Testis (tissue), 3 donors: Measurements from ENCODE around the gene VWA7. TPM values are rescaled to one million over a fixed set of nuclear protein-coding genes. Genes with fewer than 3 reads are reported as not detected.

Experiments
- DNase-seq: peaks from one replicate; pipeline ENCODE4 v3.0.0-alpha.2; 2019
- H3K27ac ChIP-seq, 2 donors: fragments of 200-600 bp; sonication (generic); one replicate each; pipeline ENCODE4 v1.5.1; 2019
- H3K27me3 ChIP-seq: fragments of 200-600 bp; sonication (generic); one replicate; pipeline ENCODE4 v1.5.1; 2019
- H3K36me3 ChIP-seq: fragments of 200-600 bp; sonication (generic); one replicate; pipeline ENCODE4 v1.5.1; 2017; ENCODE audit warnings: low read depth; ENCODE audit errors: missing control alignments
- H3K4me1 ChIP-seq: fragments of 200-600 bp; sonication (generic); one replicate; pipeline ENCODE4 v1.5.1; 2019
- H3K4me3 ChIP-seq, 2 donors: fragments of 200-600 bp; sonication (generic); one replicate each; pipeline ENCODE4 v1.5.1; 2017 to 2019
- H3K9me3 ChIP-seq: fragments of 200-600 bp; sonication (generic); one replicate; pipeline ENCODE4 v1.5.1; 2017
- POLR2A ChIP-seq: fragments of 450-650 bp; IDR thresholded peaks from one replicate; pipeline ENCODE4 v1.6.1; 2017; ENCODE audit warnings: antibody characterized with exemption, mild to moderate bottlenecking, moderate library complexity
- WGBS, 2 donors: methylation state at CpG; one replicate each; pipeline ENCODE4 v1.1.5; 2018; 5-methylcytosine and 5-hydroxymethylcytosine counted together
- intact Hi-C: fragments of 100-400 bp; cut with DNase I; formaldehyde crosslinking; loops from one replicate; pipeline ENCODE4 v1.15.1; 2023; ENCODE audit warnings: low total_unique reads
- polyA plus RNA-seq: library from polyadenylated mRNA; stranded (reverse); fragments of 350-450 nt; fragmentation: Illumina TruSeq; extraction: RNeasy Lipid Tissue Mini Kit (QIAGEN cat#74804); gene quantifications from one replicate; pipeline ENCODE4 v1.2.3, GENCODE V29; 2014; ENCODE audit warnings: low read depth, low replicate concordance; ENCODE audit not compliant: insufficient read depth
- total RNA-seq, 2 donors: library from RNA; depleted of rRNA; stranded (reverse); fragments of >200 nt; gene quantifications; one replicate each; pipeline ENCODE4 v1.2.3, GENCODE V29; 2016
- TF ChIP-seq, protein P1 (sequence below), 3 experiments: fragments of 450-650 bp in 2 of 3; fragments of 200-600 bp in 1 of 3; sonication (generic) in 1 of 3; IDR thresholded peaks; one replicate each; pipeline ENCODE4 v1.5.1; 2016 to 2019; ENCODE audit warnings: antibody characterized with exemption in 3 of 3, mild to moderate bottlenecking in 2 of 3, moderate library complexity in 1 of 3

The VWA7 gene
- total and polyA plus RNA-seq, 3 donors from 2014 or later: 2.7 to 6.3 (median 3.1) TPM

DNA sequence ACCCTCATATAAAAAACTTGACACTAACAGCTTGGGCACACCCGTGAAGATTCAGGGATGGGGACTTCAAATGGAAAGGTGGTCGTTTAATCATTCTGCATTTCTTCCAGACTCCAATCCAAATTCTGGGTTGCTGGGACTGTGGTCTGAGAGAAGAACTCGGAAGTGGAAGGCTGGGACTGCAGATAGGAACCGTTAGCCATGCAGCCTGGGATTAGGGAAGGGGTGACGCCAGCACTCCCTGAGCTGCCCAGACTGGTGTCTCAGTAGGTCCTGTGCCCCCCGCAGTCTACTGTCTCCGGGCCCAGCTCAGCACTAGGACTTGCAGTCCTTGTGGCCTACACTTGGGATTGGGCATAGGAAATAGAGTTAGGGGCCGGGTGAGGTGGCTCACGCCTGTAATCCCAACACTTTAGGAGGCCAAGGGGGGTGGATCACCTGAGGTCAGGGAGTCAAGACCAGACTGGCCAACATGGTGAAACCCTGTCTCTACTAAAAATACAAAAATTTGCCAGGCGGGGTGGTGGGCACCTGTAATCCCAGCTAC, 40.3 kb downstream of the VWA7 start:
- 47 to 64% methylated on average over 9 to 10 of the region's 10 CpGs for WGBS, 2 donors
- Histone ChIP-seq H3K4me3 (peak overlapping the region; percentile 47 to 71), H3K36me3 (no peaks in the 10 kb centered on the region), H3K9me3 (no peaks in the 10 kb centered on the region), H3K27ac (peak overlapping the region; percentile 86 to 87), H3K27me3 (no peaks in the 10 kb centered on the region), H3K4me1 (peaks cover 26% of the 10 kb centered on the region)
- TF ChIP-seq, protein P1, sequence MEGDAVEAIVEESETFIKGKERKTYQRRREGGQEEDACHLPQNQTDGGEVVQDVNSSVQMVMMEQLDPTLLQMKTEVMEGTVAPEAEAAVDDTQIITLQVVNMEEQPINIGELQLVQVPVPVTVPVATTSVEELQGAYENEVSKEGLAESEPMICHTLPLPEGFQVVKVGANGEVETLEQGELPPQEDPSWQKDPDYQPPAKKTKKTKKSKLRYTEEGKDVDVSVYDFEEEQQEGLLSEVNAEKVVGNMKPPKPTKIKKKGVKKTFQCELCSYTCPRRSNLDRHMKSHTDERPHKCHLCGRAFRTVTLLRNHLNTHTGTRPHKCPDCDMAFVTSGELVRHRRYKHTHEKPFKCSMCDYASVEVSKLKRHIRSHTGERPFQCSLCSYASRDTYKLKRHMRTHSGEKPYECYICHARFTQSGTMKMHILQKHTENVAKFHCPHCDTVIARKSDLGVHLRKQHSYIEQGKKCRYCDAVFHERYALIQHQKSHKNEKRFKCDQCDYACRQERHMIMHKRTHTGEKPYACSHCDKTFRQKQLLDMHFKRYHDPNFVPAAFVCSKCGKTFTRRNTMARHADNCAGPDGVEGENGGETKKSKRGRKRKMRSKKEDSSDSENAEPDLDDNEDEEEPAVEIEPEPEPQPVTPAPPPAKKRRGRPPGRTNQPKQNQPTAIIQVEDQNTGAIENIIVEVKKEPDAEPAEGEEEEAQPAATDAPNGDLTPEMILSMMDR (IDR thresholded peaks at IDR 0.05): no peak
- no peak for TF ChIP-seq POLR2A
- intact Hi-C loops: no loop called here
- DNase-seq: no peak

DNA sequence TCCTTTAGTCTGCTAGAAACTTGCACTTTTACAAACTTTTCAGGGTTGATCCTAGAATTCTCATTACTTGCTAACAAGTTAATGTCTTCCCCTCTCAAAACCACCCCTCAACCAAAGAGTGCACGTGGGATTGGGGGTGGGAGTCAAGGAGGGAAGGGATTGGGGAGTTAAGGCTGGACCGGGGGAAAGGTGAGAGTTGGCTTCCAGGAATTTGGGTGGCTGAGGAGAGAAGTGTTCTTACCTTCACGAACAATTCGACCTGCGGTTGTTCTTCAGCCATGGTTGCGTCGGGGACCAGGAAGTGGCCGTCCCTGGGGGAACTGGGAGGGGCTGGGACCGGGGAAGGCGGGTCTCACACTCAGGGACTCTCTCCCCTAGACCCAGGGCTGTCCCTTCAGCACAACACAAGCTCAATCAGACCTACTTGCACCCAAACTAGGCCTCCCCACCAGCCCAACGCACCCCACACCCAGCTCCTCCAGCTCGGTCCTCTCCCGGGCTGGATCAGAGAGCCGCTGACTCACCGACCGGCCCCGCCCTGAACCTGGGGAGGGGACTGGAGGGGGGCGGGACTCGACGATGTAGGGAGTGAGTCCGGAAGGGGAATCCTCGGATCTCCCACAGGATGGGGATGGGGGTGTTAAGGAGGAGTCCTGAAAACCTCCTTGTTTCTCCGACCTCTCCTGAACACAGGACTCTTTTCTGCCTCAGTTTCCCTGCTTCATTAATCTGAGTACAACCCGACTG, 40.9 kb downstream of the VWA7 start, which contains the start of gene CLIC1:
CLIC1 (minus strand) TSS at position 510 of the 747 bp plus-strand sequence; CDS start at position 280, 230 bp downstream.
- Histone ChIP-seq H3K4me3 (peak within 1 kb of the TSS; percentile 47 to 71), H3K36me3 (no peaks in the 10 kb centered on the region), H3K4me1 (peaks cover 26% of the 10 kb centered on the region), H3K27ac (peak within 1 kb of the TSS; percentile 86 to 87), H3K9me3 (no peaks in the 10 kb centered on the region), H3K27me3 (no peaks in the 10 kb centered on the region)
- TF ChIP-seq POLR2A: peak; percentile 91
- TF ChIP-seq, protein P1 (IDR thresholded peaks at IDR 0.05): no peak
- DNase-seq: peak; percentile 87
- intact Hi-C loops: no loop called here
- WGBS, 2 donors: 22 to 37% methylated on average over 22 to 24 of the region's 24 CpGs

DNA sequence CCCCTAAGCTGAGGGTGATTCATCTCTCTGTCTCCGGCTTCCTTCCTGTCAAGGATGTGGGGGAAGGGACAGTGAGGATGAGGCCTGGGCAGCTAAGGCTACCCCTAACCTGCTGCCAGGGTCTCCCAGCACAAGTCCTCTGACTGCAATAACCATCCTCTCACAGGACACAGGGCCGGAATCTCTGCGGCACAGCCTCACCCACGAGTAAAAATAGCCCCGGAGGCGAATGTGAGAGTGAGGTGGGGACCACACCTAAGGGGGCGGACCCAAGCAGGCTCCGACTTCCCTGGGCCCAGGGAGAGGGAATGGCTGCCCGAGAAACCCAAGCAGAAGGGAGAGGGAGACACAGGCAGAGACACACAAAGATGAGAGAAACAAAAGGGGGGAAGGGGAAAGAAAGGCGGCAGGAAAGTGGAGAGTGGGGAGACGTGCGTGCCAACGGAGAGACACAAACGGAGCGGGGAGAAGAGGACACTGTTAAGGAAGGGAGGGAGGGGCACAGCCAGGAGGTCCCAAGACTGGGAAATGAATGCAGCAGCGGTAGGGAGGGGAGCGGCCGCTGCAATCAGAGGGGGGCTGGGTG, 42.2 kb downstream of the VWA7 start:
- Histone ChIP-seq H3K4me1 (peaks cover 21% of the 10 kb centered on the region), H3K27ac (peak overlapping the region; percentile 86 to 87), H3K27me3 (no peaks in the 10 kb centered on the region), H3K4me3 (peak overlapping the region; percentile 47 to 71), H3K36me3 (no peaks in the 10 kb centered on the region), H3K9me3 (no peaks in the 10 kb centered on the region)
- no peak for TF ChIP-seq POLR2A
- WGBS, 2 donors: 21 to 24% methylated on average over 18 of the region's 18 CpGs
- DNase-seq: peak; percentile 52
- intact Hi-C loops: no loop called here

DNA sequence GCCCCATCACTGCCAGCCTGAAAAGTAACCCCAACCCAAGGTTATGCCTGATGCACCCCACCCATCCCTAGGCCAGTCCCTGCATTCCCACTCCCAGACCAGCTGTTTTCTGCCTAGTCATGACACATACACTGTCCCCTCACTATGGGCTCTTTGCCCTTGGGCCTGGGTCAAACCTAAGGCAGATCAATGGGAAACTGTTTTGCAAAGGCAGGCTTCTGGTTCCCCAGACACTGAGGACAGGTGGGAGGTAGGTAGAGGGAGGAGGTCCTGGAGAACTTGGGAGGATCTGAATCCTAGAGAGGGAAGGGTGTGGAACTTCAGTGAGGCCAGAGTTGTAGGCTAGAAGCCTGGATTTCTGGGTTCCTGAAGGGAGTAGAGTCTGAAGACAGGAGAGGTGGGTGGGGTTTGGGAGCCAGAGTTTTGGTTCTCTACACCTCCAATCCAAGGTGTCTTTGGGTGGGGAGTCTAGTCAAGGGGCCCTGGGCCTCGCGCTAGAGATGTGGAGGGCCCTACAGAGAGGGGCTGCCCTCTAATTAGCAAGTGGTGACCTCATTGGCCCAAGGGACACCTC, 42.8 kb downstream of the VWA7 start:
- Histone ChIP-seq H3K27ac (peak overlapping the region; percentile 86 to 87), H3K4me3 (peak overlapping the region in 1 of 2 donors; percentile 71), H3K27me3 (no peaks in the 10 kb centered on the region), H3K36me3 (no peaks in the 10 kb centered on the region), H3K4me1 (peaks cover 21% of the 10 kb centered on the region), H3K9me3 (no peaks in the 10 kb centered on the region)
- DNase-seq: no peak
- intact Hi-C loops: no loop called here
- WGBS, 2 donors: 77% methylated on average over 2 of the region's 2 CpGs; no CpG with 5 or more reads in 1 of the 2 donors
- TF ChIP-seq, protein P1 (IDR thresholded peaks at IDR 0.05): no peak
- TF ChIP-seq POLR2A: no peak

DNA sequence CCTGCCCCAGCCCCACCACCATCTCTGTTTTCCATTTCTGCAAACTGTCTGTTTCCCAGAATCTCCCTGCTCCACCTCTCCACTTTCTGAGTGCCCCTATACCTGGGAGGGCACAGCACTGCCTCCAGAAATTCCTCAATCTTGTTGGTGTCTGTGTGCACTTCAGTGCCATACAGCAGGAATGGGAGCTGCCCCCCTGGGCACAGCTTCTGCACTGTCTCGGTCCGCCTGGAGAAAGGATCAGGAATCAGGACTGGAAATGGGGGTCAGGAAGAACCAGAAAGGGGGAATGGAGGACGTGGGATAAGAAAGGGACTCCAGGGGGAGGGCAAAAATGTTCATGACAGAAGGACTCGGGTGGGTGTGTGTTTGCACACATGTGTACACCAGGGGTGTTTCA, 43.4 kb downstream of the VWA7 start:
- 87 to 89% methylated on average over 4 of the region's 4 CpGs for WGBS, 2 donors
- DNase-seq: no peak
- Histone ChIP-seq H3K9me3 (no peaks in the 10 kb centered on the region), H3K4me3 (no peak overlapping the region), H3K27ac (no peak overlapping the region), H3K27me3 (no peaks in the 10 kb centered on the region), H3K4me1 (peaks cover 18% of the 10 kb centered on the region), H3K36me3 (no peaks in the 10 kb centered on the region)
- intact Hi-C loops: no loop called here
- TF ChIP-seq, protein P1 (IDR thresholded peaks at IDR 0.05): no peak
- no peak for TF ChIP-seq POLR2A
